Right cardiac atrium (tissue), 5 donors: ENCODE results near the gene INF2. TPM values are rescaled to one million over a fixed set of nuclear protein-coding genes. Genes with fewer than 3 reads are reported as not detected.

ENCODE experiments used
- ATAC-seq, 2 donors: fragments of 200-7000 bp; cut with Tn5 transposase; one replicate each; pipeline versions ENCODE4 v1.8.0 to v1.9.1; 2020; ENCODE audit warnings: moderate library complexity in 2 of 2, mild to moderate bottlenecking in 1 of 2
- DNase-seq, 3 donors: peaks; one replicate each; pipeline ENCODE4 v3.0.0-alpha.2; 2020
- H3K27ac ChIP-seq: one replicate; pipeline ENCODE4 v1.5.1; 2013; ENCODE audit warnings: mild to moderate bottlenecking, low read length, control low read depth, moderate library complexity
- H3K27me3 ChIP-seq: one replicate; pipeline ENCODE4 v1.6.1; 2013; ENCODE audit not compliant: control insufficient read depth, insufficient read depth
- H3K4me1 ChIP-seq: one replicate; pipeline ENCODE4 v1.6.1; 2013; ENCODE audit warnings: low read length; ENCODE audit not compliant: control insufficient read depth, insufficient read depth
- H3K4me3 ChIP-seq: one replicate; pipeline ENCODE4 v1.5.1; 2013; ENCODE audit warnings: low read length, control low read depth
- H3K9me3 ChIP-seq: one replicate; pipeline ENCODE4 v1.6.1; 2013; ENCODE audit warnings: low read length; ENCODE audit not compliant: control insufficient read depth
- WGBS: extraction: QIAGEN DNeasy Blood & Tissue Kit; methylation state at CpG from one replicate; pipeline ENCODE4 v1.1.7; 2013; 5-methylcytosine and 5-hydroxymethylcytosine counted together
- intact Hi-C, 4 donors: fragments of 100-400 bp; cut with DNase I; formaldehyde crosslinking; loops; one replicate each; pipeline versions ENCODE4 v1.11.0 to v1.14.0; 2022 to 2023
- microRNA-seq, 2 donors: library from miRNA; unstranded; fragments of <30 nt; microRNA quantifications; one replicate each; pipeline ENCODE4 v1.2.0, GENCODE V29; 2020 to 2021
- polyA plus RNA-seq: library from polyadenylated mRNA; stranded (reverse); fragments of 200-250 nt; gene quantifications from one replicate; pipeline ENCODE4 v1.2.3, GENCODE V29; 2013
- total RNA-seq, 4 donors: library from RNA; stranded (reverse); fragmentation: NEBNext Ultra II Directional; extraction: Animal tissue kit (Norgen Biotek cat#: 25700); gene quantifications; one replicate each; pipeline ENCODE4 v1.2.1, GENCODE V29; 2021
- donor health status: healthy with polysubstance abuse.
- donor health status: DM: no; HTN: yes; CAD: no.
- donor health status: DM: no; HTN: no; CAD: no.
- donor health status: DM: no; HTN: yes; CAD: no; lungs with severe emphysema.
- donor health status: DM: yes; HTN: yes; CAD: no.

The INF2 gene
- total and polyA plus RNA-seq, 5 donors, result 36.2 to 46.4 (median 40.2) TPM

DNA sequence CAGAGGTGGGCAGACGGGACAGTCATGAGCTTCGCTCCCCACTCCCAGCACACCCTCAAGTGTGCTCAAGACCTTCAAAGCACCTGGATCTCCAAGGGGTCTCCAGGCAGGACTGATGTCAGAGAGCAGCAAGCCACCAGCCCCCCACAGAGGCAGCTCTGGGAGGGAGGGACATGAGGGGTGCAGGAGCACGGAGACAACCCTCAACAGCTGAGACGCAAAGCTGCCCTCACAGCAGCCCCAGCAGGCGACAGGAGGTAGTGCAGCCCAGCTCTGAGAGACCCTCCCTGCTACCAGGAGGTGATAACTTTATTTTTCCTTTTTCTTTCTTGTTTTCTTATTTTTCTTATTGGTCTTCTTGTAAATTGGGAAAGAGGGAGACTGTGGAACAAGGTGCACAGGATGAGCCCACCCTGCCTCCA, 81.4 kb downstream of the INF2 start:
- H3K27ac ChIP-seq, result no peak overlapping the region
- no peaks in the 10 kb centered on the region for H3K9me3 ChIP-seq
- H3K27me3 ChIP-seq, result no peaks in the 10 kb centered on the region
- H3K4me1 ChIP-seq, result peaks cover 2% of the 10 kb centered on the region
- no peak overlapping the region for H3K4me3 ChIP-seq
- intact Hi-C loops, result no loop called here
- WGBS, result 89% methylated on average over 5 of the region's 5 CpGs
- ATAC-seq (no peak), DNase-seq (peak in 2 of 3 donors; percentile 45)

DNA sequence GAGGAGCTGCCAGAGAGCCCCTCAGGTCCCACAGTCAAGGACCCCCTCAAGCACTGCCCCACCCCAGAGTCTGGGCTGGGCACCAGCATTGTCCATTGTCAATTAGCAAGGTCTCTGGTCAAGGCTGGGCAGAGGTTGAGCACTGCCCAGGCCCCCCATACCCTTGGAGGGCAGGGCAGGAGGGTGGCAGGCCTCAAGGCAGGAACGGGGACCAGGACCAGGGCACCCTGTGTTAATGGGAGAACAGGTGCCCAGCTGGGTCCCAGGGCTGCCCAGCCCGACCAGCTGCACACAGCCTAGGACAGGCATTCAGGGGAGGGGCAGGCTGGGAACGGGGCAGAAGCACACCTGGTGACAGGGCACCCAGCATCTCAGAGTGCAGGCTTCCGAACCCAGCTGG, 82.0 kb downstream of the INF2 start:
- DNase-seq, result peak in 1 of 3 donors; percentile 44
- Histone ChIP-seq H3K9me3 (no peaks in the 10 kb centered on the region), H3K4me1 (peaks cover 2% of the 10 kb centered on the region), H3K27ac (no peak overlapping the region), H3K4me3 (no peak overlapping the region), H3K27me3 (no peaks in the 10 kb centered on the region)
- intact Hi-C loops, result no loop called here
- WGBS, result 96% methylated on average over 4 of the region's 4 CpGs
- ATAC-seq, result no peak

Small RNAs within 50 kb of the gene (microRNA-seq; reads per million reads assigned to microRNA genes)
- 0 to 0.42 reads per million in 2 donors for gene MIR4710

Other genes starting within 250 kb of the INF2 start
- gene C14orf180, start 109.9 kb upstream of the INF2 start, total RNA-seq, result 100 to 1,000 TPM in 3 of 4 donors, 10 to 100 TPM in 1; 56.5 to 117 (median 104) TPM
- gene C14orf180, start 109.9 kb upstream of the INF2 start, polyA plus RNA-seq, result 153 TPM
- 1 to 10 TPM in 2 of 4 donors, under 1 TPM in 2; 0.57 to 2.2 (median 0.94) TPM for gene TMEM179, start 84.8 kb upstream of the INF2 start, total RNA-seq
- 1.4 TPM for gene TMEM179, start 84.8 kb upstream of the INF2 start, polyA plus RNA-seq
- gene ADSS1, start 34.6 kb downstream of the INF2 start, total RNA-seq, result 100 to 1,000 TPM; 156 to 212 (median 188) TPM
- 217 TPM for gene ADSS1, start 34.6 kb downstream of the INF2 start, polyA plus RNA-seq
- 10 to 100 TPM; 74.6 to 88.5 (median 85.1) TPM for gene SIVA1, start 63.5 kb downstream of the INF2 start, total RNA-seq
- gene SIVA1, start 63.5 kb downstream of the INF2 start, polyA plus RNA-seq, result 201 TPM
- 100 to 1,000 TPM; 120 to 154 (median 126) TPM for gene AKT1, start 106.1 kb downstream of the INF2 start, total RNA-seq
- gene AKT1, start 106.1 kb downstream of the INF2 start, polyA plus RNA-seq, result 101 TPM
- gene ZBTB42, start 111.5 kb downstream of the INF2 start, total RNA-seq, result 1 to 10 TPM; 6.0 to 7.7 (median 6.6) TPM
- gene ZBTB42, start 111.5 kb downstream of the INF2 start, polyA plus RNA-seq, result 5.3 TPM
- gene CEP170B, start 175.7 kb downstream of the INF2 start, total RNA-seq, result 10 to 100 TPM; 10.4 to 19.1 (median 11.9) TPM
- 8.4 TPM for gene CEP170B, start 175.7 kb downstream of the INF2 start, polyA plus RNA-seq
- gene PLD4, start 235.3 kb downstream of the INF2 start, total RNA-seq, result under 1 TPM; 0.06 to 0.88 (median 0.20) TPM
- 0.05 TPM for gene PLD4, start 235.3 kb downstream of the INF2 start, polyA plus RNA-seq